ENCODE data around the gene LRRC34. TPM values are rescaled to one million over a fixed set of nuclear protein-coding genes. Genes with fewer than 3 reads are reported as not detected.
A peak's percentile ranks its signal among the peaks of the same experiment; 100 is the strongest.

The LRRC34 gene
- total RNA-seq, 2 donors from 2014 or later = 0.77 to 0.82 TPM

- TF ChIP-seq CTCF (IDR thresholded peaks at IDR 0.05) = no peak
- H3K9ac ChIP-seq (ENCODE audit: low read depth in 2 of 2, low read length in 2 of 2) = no peak overlapping the region
- no peak overlapping the region for H3K27ac ChIP-seq
- no peaks in the 10 kb centered on the region for H3K36me3 ChIP-seq
- intact Hi-C loops (cut with DNase I) = no loop called here
- H3K4me1 ChIP-seq = no peaks in the 10 kb centered on the region
- no peaks in the 10 kb centered on the region for H3K9me3 ChIP-seq
- DNase-seq = no peak
- no peaks in the 10 kb centered on the region for H3K27me3 ChIP-seq
- H3K4me3 ChIP-seq = no peak overlapping the region
Measured at GRCh38 chr3:169848741-169849140, 36.0 kb upstream of the LRRC34 start.

GRCh38 chr3:169847896-169848295 is 35.2 kb upstream of the LRRC34 start:
- intact Hi-C loops (cut with DNase I) = no loop called here
- Histone ChIP-seq H3K27me3 (no peaks in the 10 kb centered on the region), H3K9ac (ENCODE audit: low read depth in 2 of 2, low read length in 2 of 2) (no peak overlapping the region), H3K9me3 (no peaks in the 10 kb centered on the region), H3K4me3 (no peak overlapping the region), H3K27ac (no peak overlapping the region), H3K4me1 (no peaks in the 10 kb centered on the region), H3K36me3 (no peaks in the 10 kb centered on the region)
- no peak for TF ChIP-seq CTCF (IDR thresholded peaks at IDR 0.05)
- peak; percentile 70 for DNase-seq

- Histone ChIP-seq H3K27ac (no peak overlapping the region), H3K4me1 (no peaks in the 10 kb centered on the region), H3K9me3 (no peaks in the 10 kb centered on the region), H3K4me3 (no peak overlapping the region), H3K27me3 (no peaks in the 10 kb centered on the region), H3K36me3 (no peaks in the 10 kb centered on the region), H3K9ac (ENCODE audit: low read depth in 2 of 2, low read length in 2 of 2) (no peak overlapping the region)
- TF ChIP-seq CTCF (IDR thresholded peaks at IDR 0.05) = no peak
- intact Hi-C loops (cut with DNase I) = no loop called here
- no peak for DNase-seq
Measured at GRCh38 chr3:169846458-169847193, 33.9 kb upstream of the LRRC34 start.

- no peak for TF ChIP-seq CTCF (IDR thresholded peaks at IDR 0.05)
- H3K27me3 ChIP-seq = no peaks in the 10 kb centered on the region
- no peak overlapping the region for H3K9ac ChIP-seq (ENCODE audit: low read depth in 2 of 2, low read length in 2 of 2)
- intact Hi-C loops (cut with DNase I) = no loop called here
- H3K27ac ChIP-seq = no peak overlapping the region
- H3K4me1 ChIP-seq = no peaks in the 10 kb centered on the region
- H3K4me3 ChIP-seq = no peak overlapping the region
- no peaks in the 10 kb centered on the region for H3K36me3 ChIP-seq
- DNase-seq = no peak
- H3K9me3 ChIP-seq = no peaks in the 10 kb centered on the region
Measured at GRCh38 chr3:169842960-169843359, 30.3 kb upstream of the LRRC34 start.

- no peaks in the 10 kb centered on the region for H3K4me1 ChIP-seq
- H3K27ac ChIP-seq = no peak overlapping the region
- intact Hi-C loops (cut with DNase I) = no loop called here
- no peaks in the 10 kb centered on the region for H3K27me3 ChIP-seq
- no peaks in the 10 kb centered on the region for H3K36me3 ChIP-seq
- no peak for TF ChIP-seq CTCF (IDR thresholded peaks at IDR 0.05)
- no peak overlapping the region for H3K4me3 ChIP-seq
- DNase-seq = no peak
- no peaks in the 10 kb centered on the region for H3K9me3 ChIP-seq
- H3K9ac ChIP-seq (ENCODE audit: low read depth in 2 of 2, low read length in 2 of 2) = no peak overlapping the region
Measured at GRCh38 chr3:169841171-169841570, 28.5 kb upstream of the LRRC34 start.
